ENCODE data around the gene ARHGAP35.

GRCh38 chr19:46907880-46908279, 47.1 kb downstream of the ARHGAP35 start:
- TF ChIP-seq EZH2 (IDR thresholded peaks at IDR 0.05; ENCODE audit: low read depth, unreplicated experiment) (no peak), CTCF (conservative IDR thresholded peaks at IDR 0.05; ENCODE audit: low read depth in 2 of 2) (no peak), REST (IDR thresholded peaks at IDR 0.05; ENCODE audit: unreplicated experiment) (no peak), POLR2AphosphoS5 (IDR thresholded peaks at IDR 0.05; ENCODE audit: low read depth) (no peak), STAT1 (IDR thresholded peaks at IDR 0.05; ENCODE audit: unreplicated experiment) (no peak), EZH2phosphoT487 (IDR thresholded peaks at IDR 0.05; ENCODE audit: unreplicated experiment) (no peak)
